ENCODE measurements around the gene FAM83D.

- no peak for TF ChIP-seq CTCF (IDR thresholded peaks at IDR 0.05)
- TF ChIP-seq POLR2A (IDR thresholded peaks at IDR 0.05), result no peak
Measured at GRCh38 chr20:38889050-38889449, 37.2 kb upstream of the FAM83D start.
